GM12878 (cell line): Measurements from ENCODE around the gene AGXT. TPM values are rescaled to one million over a fixed set of nuclear protein-coding genes. Genes with fewer than 3 reads are reported as not detected.

Experiments
- ATAC-seq: fragments of 200-7000 bp; cut with Tn5 transposase; 3 replicates; pipeline ENCODE4 v1.9.1; 2020; ENCODE audit warnings: mild to moderate bottlenecking, moderate library complexity
- BruUV-seq: library from RNA; stranded (reverse); fragments of 400-500 nt; replicated peaks from 2 replicates; lab custom pipeline; 2021; lab: Mats Ljungman, UMichigan
- CTCF ChIA-PET: fragments of 300-600 bp; sonication (Branson Sonifier 250); formaldehyde crosslinking; extraction: SDS; loops from one replicate; lab custom pipeline; 2021; ENCODE audit warnings: inconsistent platforms; lab: Yijun Ruan, JAX
- POLR2A ChIA-PET: fragments of 350-600 bp; formaldehyde crosslinking; extraction: SDS; loops from one replicate; lab custom pipeline; 2021; ENCODE audit warnings: inconsistent platforms; lab: Charles Lee
- RAD21 ChIA-PET: fragments of 300-600 bp; sonication (Branson Sonifier 250); formaldehyde crosslinking; loops from one replicate; lab custom pipeline; 2023; ENCODE audit warnings: antibody characterized with exemption; ENCODE audit not compliant: unreplicated experiment; lab: Charles Lee
- SMC1A ChIA-PET: fragments of 300-600 bp; sonication (Branson Sonifier 250); formaldehyde crosslinking; loops from one replicate; lab custom pipeline; 2023; ENCODE audit not compliant: unreplicated experiment, uncharacterized antibody; lab: Charles Lee
- DNase-seq: peaks from one replicate; pipeline ENCODE4 v3.0.0-alpha.2; 2011; ENCODE audit warnings: low read depth, low spot score
- FAIRE-seq: peaks from 3 replicates; lab custom pipeline; 2011; peaks lifted over from hg19 to GRCh38; lab: Jason Lieb, UNC
- H2AFZ ChIP-seq: 2 replicates; pipeline ENCODE4 v1.6.0; 2011; ENCODE audit warnings: low read depth, low read length, control low read depth; ENCODE audit not compliant: control insufficient read depth
- H3K27ac ChIP-seq: 2 replicates; pipeline ENCODE4 v1.5.1; 2011; ENCODE audit warnings: control low read depth; ENCODE audit not compliant: control insufficient read depth, insufficient read depth
- H3K27me3 ChIP-seq, 2 experiments: replicated peaks in 1 of 2; 2 replicates each; pipeline versions ENCODE4 v1.6.0 to v1.6.1; 2011; ENCODE audit warnings: low read length in 1 of 2; ENCODE audit not compliant: control insufficient read depth in 2 of 2, insufficient read depth in 2 of 2
- H3K36me3 ChIP-seq, 2 experiments: 2 replicates each; pipeline ENCODE4 v1.5.1; 2011; ENCODE audit warnings: low read length in 1 of 2; ENCODE audit not compliant: control insufficient read depth in 2 of 2, insufficient read depth in 2 of 2
- H3K4me1 ChIP-seq: 2 replicates; pipeline ENCODE4 v1.6.1; 2011; ENCODE audit warnings: mild to moderate bottlenecking, low read length, moderate library complexity, mixed read lengths; ENCODE audit not compliant: control insufficient read depth, insufficient read depth
- H3K4me2 ChIP-seq: 2 replicates; pipeline ENCODE4 v1.6.0; 2011; ENCODE audit warnings: control low read depth; ENCODE audit not compliant: control insufficient read depth, insufficient read depth
- H3K4me3 ChIP-seq: fragments of 200-600 bp; sonication (generic); 2 replicates; pipeline ENCODE4 v1.5.1; 2016
- H3K79me2 ChIP-seq: 2 replicates; pipeline ENCODE4 v1.6.0; 2011; ENCODE audit warnings: low read length; ENCODE audit not compliant: control insufficient read depth, insufficient read depth
- H3K9ac ChIP-seq: 2 replicates; pipeline ENCODE4 v1.8.0; 2011; ENCODE audit warnings: low read length, control low read depth, mixed read lengths; ENCODE audit not compliant: control insufficient read depth, insufficient read depth
- H3K9me3 ChIP-seq: replicated peaks from 3 replicates; pipeline ENCODE4 v1.5.1; 2011; ENCODE audit warnings: mild to moderate bottlenecking, low read length; ENCODE audit not compliant: control insufficient read depth, insufficient read depth
- H4K20me1 ChIP-seq: 2 replicates; pipeline ENCODE4 v1.6.0; 2011; ENCODE audit not compliant: control insufficient read depth, insufficient read depth
- BACH1 ChIP-seq: fragments of 450-650 bp; IDR thresholded peaks from 2 replicates; pipeline ENCODE4 v1.6.1; 2017; ENCODE audit warnings: mild to moderate bottlenecking, borderline replicate concordance
- CREB1 ChIP-seq: IDR thresholded peaks from 2 replicates; pipeline ENCODE4 v1.6.1; 2012; ENCODE audit warnings: low read depth, mild to moderate bottlenecking, inconsistent platforms
- CREM ChIP-seq: IDR thresholded peaks from 2 replicates; pipeline ENCODE4 v1.6.1; 2014; ENCODE audit warnings: antibody characterized with exemption, low read depth
- E2F8 ChIP-seq: fragments of 450-650 bp; IDR thresholded peaks from 2 replicates; pipeline ENCODE4 v1.6.1; 2018; ENCODE audit warnings: mild to moderate bottlenecking, low read depth, moderate library complexity; ENCODE audit not compliant: partially characterized antibody
- EP300 ChIP-seq, 2 experiments: fragments of 150-350 bp in 1 of 2; IDR thresholded peaks; 2 replicates each; pipeline ENCODE4 v1.6.1; 2011 to 2012; ENCODE audit warnings: low read depth in 2 of 2, low read length in 2 of 2, borderline replicate concordance in 1 of 2, improper control_type of control experiment in 1 of 2, inconsistent platforms in 1 of 2; ENCODE audit not compliant: control insufficient read depth in 1 of 2
- HDAC6 ChIP-seq: fragments of 200-600 bp; sonication (generic); IDR thresholded peaks from one replicate; pipeline ENCODE4 v1.8.0; 2017; ENCODE audit warnings: antibody characterized with exemption; ENCODE audit not compliant: unreplicated experiment
- KDM1A ChIP-seq: fragments of 200-600 bp; sonication (generic); IDR thresholded peaks from 2 replicates; pipeline ENCODE4 v1.6.1; 2016; ENCODE audit warnings: borderline replicate concordance
- SMC3 ChIP-seq: IDR thresholded peaks from 2 replicates; pipeline ENCODE4 v1.6.1; 2011; ENCODE audit warnings: low read length, improper control_type of control experiment, borderline replicate concordance
- TCF12 ChIP-seq: IDR thresholded peaks from 2 replicates; pipeline ENCODE4 v1.6.1; 2011; ENCODE audit warnings: low read depth, mild to moderate bottlenecking, low read length
- ZNF384 ChIP-seq: IDR thresholded peaks from 2 replicates; pipeline ENCODE4 v1.6.1; 2012; ENCODE audit warnings: low read depth, mild to moderate bottlenecking, low read length, improper control_type of control experiment, borderline replicate concordance
- ZSCAN29 ChIP-seq: fragments of 450-650 bp; IDR thresholded peaks from 2 replicates; pipeline ENCODE4 v1.6.1; 2017; ENCODE audit warnings: mild to moderate bottlenecking, moderate library complexity
- WGBS: methylation state at CpG from one replicate; pipeline ENCODE4 v1.1.6; 2016; ENCODE audit warnings: low lambda C conversion rate; ENCODE audit not compliant: insufficient replicate concordance, insufficient coverage; ENCODE audit errors: missing lambda C conversion rate; 5-methylcytosine and 5-hydroxymethylcytosine counted together
- in situ Hi-C: fragments of 300-500 bp; cut with MboI; formaldehyde crosslinking; loops from 9 replicates; pipeline ENCODE4 v1.14.3; 2018; ENCODE audit warnings: mixed read lengths
- intact Hi-C: fragments of 100-400 bp; cut with micrococcal nuclease; formaldehyde crosslinking; loops from one replicate; pipeline ENCODE4 v1.14.2; 2022; ENCODE audit not compliant: unreplicated experiment
- polyA plus RNA-seq, 11 experiments: library from polyadenylated mRNA; depleted of rRNA in 4 of 11; unstranded in 6 of 11; stranded (reverse) in 5 of 11; fragments of >200 nt; fragmentation: Nextera tagmentation in 4 of 11; fragmentation: Illumina TruSeq in 1 of 11; extraction: Ambion mirVana in 4 of 11; extraction: Trizol in 1 of 11; gene quantifications; 1 replicate in 1 of 11; 2 replicates in 10 of 11; pipeline versions ENCODE4 v1.2.1 to v1.2.3, GENCODE V29; 2011 to 2016; ENCODE audit warnings: inconsistent platforms in 2 of 11, missing spikeins in 2 of 11, low read depth in 1 of 11
- total RNA-seq, 4 experiments: library from RNA; depleted of rRNA in 3 of 4; stranded (reverse); fragments of >200 nt in 3 of 4; fragmentation: Illumina TruSeq in 1 of 4; extraction: Trizol in 1 of 4; gene quantifications; 2 replicates each; pipeline versions ENCODE4 v1.2.1 to v1.2.3, GENCODE V29; 2013 to 2021

Gene AGXT
- total and polyA plus RNA-seq, 10 of the 15 experiments (the other 5 are each of a cell fraction or from before 2014, with no cell fraction given) = 0.18 TPM; not detected in 9

GRCh38 chr2:240823449-240824336 is 44.9 kb upstream of the AGXT start:
- Histone ChIP-seq H3K9ac (no peak overlapping the region), H3K79me2 (no peaks in the 10 kb centered on the region), H3K9me3 (no peaks in the 10 kb centered on the region; the same call in 2 of the 3 replicates), H3K4me3 (no peak overlapping the region), H3K4me2 (no peak overlapping the region), H3K27ac (no peak overlapping the region), H3K4me1 (no peaks in the 10 kb centered on the region), H3K36me3 (no peaks in the 10 kb centered on the region), H4K20me1 (no peaks in the 10 kb centered on the region), H3K27me3 (peaks cover 7 to 13% of the 10 kb centered on the region in 2 experiments), H2AFZ (no peak overlapping the region)
- SMC1A ChIA-PET = no interaction called here
- WGBS = 19% methylated on average over 15 of the region's 15 CpGs
- RAD21 ChIA-PET = no interaction called here
- ATAC-seq = no peak
- DNase-seq = no peak
- in situ Hi-C loops = no loop called here
- CTCF ChIA-PET = interaction anchor here (0.6 kb wide), 2 partner anchors 17 to 308 kb away, joined by 3 to 5 read pairs; no protein-coding TSS in a partner anchor
- BruUV-seq = no TSS peak
- intact Hi-C loops = no loop called here
- FAIRE-seq = no peak
- POLR2A ChIA-PET = no interaction called here
- TF ChIP-seq CREB1 = no peak
- TF ChIP-seq BACH1 = no peak
- TF ChIP-seq TCF12 = no peak
- no peak for TF ChIP-seq KDM1A
- no peak for TF ChIP-seq CREM

DNA sequence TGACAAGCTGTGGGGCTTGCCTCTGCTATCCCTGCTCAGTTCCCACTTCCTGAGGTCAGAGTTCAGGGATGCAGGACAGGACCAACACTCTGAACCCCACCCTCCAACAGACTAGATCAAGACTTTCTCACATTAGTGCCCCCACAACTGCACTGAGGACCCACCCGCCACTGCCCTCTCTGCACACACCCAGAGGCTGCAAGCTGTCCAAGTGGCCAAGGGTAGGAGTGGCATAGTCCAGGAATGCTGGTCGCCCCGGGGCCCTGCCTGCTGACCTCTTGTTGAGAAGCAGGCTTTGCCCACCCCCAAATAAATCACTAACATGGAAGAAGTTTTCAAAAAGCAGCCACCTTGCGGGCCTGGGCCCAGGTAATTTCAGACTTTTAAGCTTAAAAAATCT is 43.1 kb upstream of the AGXT start:
- ATAC-seq = no peak
- Histone ChIP-seq H3K4me3 (no peak overlapping the region), H3K27me3 (peaks cover 6 to 13% of the 10 kb centered on the region in 2 experiments), H3K36me3 (no peaks in the 10 kb centered on the region), H4K20me1 (no peaks in the 10 kb centered on the region), H2AFZ (no peak overlapping the region), H3K4me2 (no peak overlapping the region), H3K9ac (no peak overlapping the region), H3K4me1 (no peaks in the 10 kb centered on the region), H3K9me3 (no peaks in the 10 kb centered on the region; the same call in 2 of the 3 replicates), H3K79me2 (no peaks in the 10 kb centered on the region), H3K27ac (no peak overlapping the region)
- in situ Hi-C loops (loop anchor here (25.0 kb wide), 1 partner anchor 313 kb away; no protein-coding TSS in a partner anchor), intact Hi-C loops (no loop called here)
- ChIA-PET SMC1A (no interaction called here), POLR2A (no interaction called here), RAD21 (no interaction called here), CTCF (no interaction called here)
- no TSS peak for BruUV-seq
- 6% methylated on average over 4 of the region's 4 CpGs for WGBS
- no peak for DNase-seq
- no peak for FAIRE-seq
- TF ChIP-seq SMC3 (no peak), E2F8 (no peak), EP300 (IDR thresholded peaks at IDR 0.05; ENCODE audit: borderline replicate concordance in 1 of 2, control insufficient read depth in 1 of 2, low read depth in 2 of 2, low read length in 2 of 2) (no peak), ZSCAN29 (no peak), TCF12 (no peak), HDAC6 (no peak), ZNF384 (no peak)
